ENCODE measurements around the gene GPRIN1. TPM values are rescaled to one million over a fixed set of nuclear protein-coding genes. Genes with fewer than 3 reads are reported as not detected.
"Not testable (repeated sequence)": the region's sequence is repeated elsewhere in the genome, so short reads cannot be mapped to it uniquely, and the experiment has no call there.

The GPRIN1 gene
- total RNA-seq, 6 experiments from 2014 or later, result 0.05 to 0.99 (median 0.30) TPM

- no peaks in the 10 kb centered on the region for H3K27me3 ChIP-seq
- peaks cover 0 to 9% (median 0%) of the 10 kb centered on the region in 4 donors for H3K4me1 ChIP-seq
- H3K4me3 ChIP-seq, result no peak overlapping the region
- DNase-seq (no peak), ATAC-seq (peak in 1 of 4 donors; percentile 6)
- no peak overlapping the region for H3K27ac ChIP-seq
- 71% methylated on average over 7 of the region's 18 CpGs for WGBS (ENCODE audit: insufficient coverage, low coverage, low lambda C conversion rate, missing lambda C conversion rate)
- TF ChIP-seq POLR2A (IDR thresholded peaks at IDR 0.05), result no peak
- no peak for TF ChIP-seq CTCF (IDR thresholded peaks at IDR 0.05)
- intact Hi-C loops (cut with DNase I), result no loop called here
- H3K36me3 ChIP-seq, result no peaks in the 10 kb centered on the region
- H3K9me3 ChIP-seq, result no peaks in the 10 kb centered on the region
Observed at GRCh38 chr5:176553260-176554085, 56.5 kb downstream of the GPRIN1 start.

GRCh38 chr5:176552332-176552869, 57.6 kb downstream of the GPRIN1 start:
- ATAC-seq, result no peak
- H3K9me3 ChIP-seq, result no peaks in the 10 kb centered on the region
- no peak overlapping the region for H3K4me3 ChIP-seq
- no peak for DNase-seq
- TF ChIP-seq CTCF (IDR thresholded peaks at IDR 0.05) (no peak), POLR2A (IDR thresholded peaks at IDR 0.05) (no peak)
- no peak overlapping the region for H3K27ac ChIP-seq
- WGBS (ENCODE audit: insufficient coverage, low coverage, low lambda C conversion rate, missing lambda C conversion rate), result 88% methylated on average over 3 of the region's 11 CpGs
- no peaks in the 10 kb centered on the region for H3K27me3 ChIP-seq
- peaks cover 0 to 9% (median 0%) of the 10 kb centered on the region in 4 donors for H3K4me1 ChIP-seq
- intact Hi-C loops (cut with DNase I), result no loop called here
- no peaks in the 10 kb centered on the region for H3K36me3 ChIP-seq

DNA sequence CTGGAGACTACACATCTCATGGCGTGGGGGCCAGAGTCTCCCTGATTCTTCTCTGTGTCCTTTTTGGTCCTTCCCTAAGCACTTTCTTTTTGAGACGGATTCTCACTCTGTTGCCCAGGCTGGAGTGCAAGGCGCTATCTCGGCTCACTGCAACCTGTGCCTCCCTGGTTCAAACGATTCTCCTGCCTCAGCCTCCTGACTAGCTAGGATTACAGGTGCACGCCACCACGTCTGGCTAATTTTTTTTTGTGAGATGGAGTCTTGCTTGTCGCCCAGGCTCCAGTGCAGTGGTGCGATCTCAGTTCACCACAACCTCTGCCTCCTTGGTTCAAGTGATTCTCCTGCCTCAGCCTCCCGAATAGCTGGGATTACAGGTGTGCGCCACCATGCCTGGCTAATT, 59.0 kb downstream of the GPRIN1 start:
- ATAC-seq; H3K4me1 ChIP-seq; H3K36me3 ChIP-seq; H3K27me3 ChIP-seq; H3K4me3 ChIP-seq; DNase-seq; H3K9me3 ChIP-seq; H3K27ac ChIP-seq; intact Hi-C loops (cut with DNase I): not testable (repeated sequence)
- 83% methylated on average over 9 of the region's 11 CpGs for WGBS (ENCODE audit: insufficient coverage, low coverage, low lambda C conversion rate, missing lambda C conversion rate)

DNA sequence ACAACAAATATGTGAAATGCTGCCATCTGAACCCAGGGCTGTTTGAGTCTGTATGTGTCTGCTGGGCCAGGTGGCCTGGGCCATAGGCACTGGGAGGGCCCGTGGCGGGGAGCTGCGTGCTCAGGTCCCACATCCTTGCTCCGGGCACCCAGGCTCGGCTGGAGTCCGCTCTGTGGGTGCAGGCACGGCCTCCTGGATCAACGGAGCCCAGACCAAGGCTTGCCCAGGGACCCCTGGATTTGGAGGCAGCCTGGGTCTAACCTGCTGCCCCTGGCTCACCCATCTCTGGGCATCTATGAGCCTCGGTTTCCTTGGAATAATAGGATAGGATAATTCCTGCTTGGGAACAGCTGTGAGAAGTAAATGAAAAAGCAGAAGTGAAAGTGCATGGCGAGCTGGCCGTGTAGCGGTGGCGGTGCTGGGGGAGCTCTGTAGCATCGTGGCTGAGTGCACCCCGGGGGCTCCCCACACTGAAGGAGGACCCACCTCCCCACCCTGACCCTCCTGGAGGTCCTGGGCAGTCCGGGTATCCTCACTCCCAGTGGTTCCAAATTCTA, 59.6 kb downstream of the GPRIN1 start:
- DNase-seq (peak in 1 of 3 donors; percentile 50), ATAC-seq (no peak)
- Histone ChIP-seq H3K4me3 (no peak overlapping the region), H3K27me3 (no peaks in the 10 kb centered on the region), H3K36me3 (no peaks in the 10 kb centered on the region), H3K27ac (no peak overlapping the region), H3K4me1 (peaks cover 0 to 9% (median 0%) of the 10 kb centered on the region in 4 donors), H3K9me3 (no peaks in the 10 kb centered on the region)
- intact Hi-C loops (cut with DNase I), result no loop called here
- 68% methylated on average over 14 of the region's 16 CpGs for WGBS (ENCODE audit: insufficient coverage, low coverage, low lambda C conversion rate, missing lambda C conversion rate)
- no peak for TF ChIP-seq POLR2A (IDR thresholded peaks at IDR 0.05)

GRCh38 chr5:176549871-176550270, 60.1 kb downstream of the GPRIN1 start:
- peak in 1 of 3 donors; percentile 69 for DNase-seq
- Histone ChIP-seq H3K36me3 (no peaks in the 10 kb centered on the region), H3K27ac (no peak overlapping the region), H3K4me1 (peaks cover 0 to 9% (median 0%) of the 10 kb centered on the region in 4 donors), H3K4me3 (no peak overlapping the region), H3K27me3 (no peaks in the 10 kb centered on the region), H3K9me3 (no peaks in the 10 kb centered on the region)
- TF ChIP-seq CTCF (IDR thresholded peaks at IDR 0.05) (no peak), POLR2A (IDR thresholded peaks at IDR 0.05) (no peak)
- WGBS (ENCODE audit: insufficient coverage, low coverage, low lambda C conversion rate, missing lambda C conversion rate), result 50% methylated on average over 2 of the region's 7 CpGs
- intact Hi-C loops (cut with DNase I), result no loop called here
- peak; percentile 39 to 60 (median 48) for ATAC-seq

Data from right lobe of liver (tissue), 6 donors.